IPS-NIHi7 (cell line): ENCODE results near the gene TNPO1.

ENCODE experiments used
- DNase-seq: peaks from one replicate; pipeline ENCODE4 v3.0.0; 2012; ENCODE audit warnings: mixed read lengths; ENCODE audit errors: extremely low spot score

The TNPO1 gene

GRCh38 chr5:72818866-72819534, 2.5 kb downstream of the TNPO1 start:
- peak; percentile 60 for DNase-seq

- no peak for DNase-seq
Measured at GRCh38 chr5:72821776-72822175, 5.3 kb downstream of the TNPO1 start.

- DNase-seq: no peak
Measured at GRCh38 chr5:72822944-72823343, 6.5 kb downstream of the TNPO1 start.

- DNase-seq: no peak
Measured at GRCh38 chr5:72829707-72830106, 13.2 kb downstream of the TNPO1 start.

- DNase-seq: no peak
Measured at GRCh38 chr5:72830362-72830761, 13.9 kb downstream of the TNPO1 start.

GRCh38 chr5:72831685-72832084, 15.2 kb downstream of the TNPO1 start:
- no peak for DNase-seq

GRCh38 chr5:72834924-72835323, 18.5 kb downstream of the TNPO1 start:
- DNase-seq: no peak

GRCh38 chr5:72835633-72836032, 19.2 kb downstream of the TNPO1 start:
- no peak for DNase-seq

- DNase-seq: no peak
Measured at GRCh38 chr5:72836810-72837209, 20.3 kb downstream of the TNPO1 start.

- no peak for DNase-seq
Measured at GRCh38 chr5:72837524-72838096, 21.1 kb downstream of the TNPO1 start.

GRCh38 chr5:72840041-72840440, 23.6 kb downstream of the TNPO1 start:
- no peak for DNase-seq

- no peak for DNase-seq
Measured at GRCh38 chr5:72841756-72842535, 25.5 kb downstream of the TNPO1 start.

- peak; percentile 35 for DNase-seq
Measured at GRCh38 chr5:72842816-72843215, 26.4 kb downstream of the TNPO1 start.

- DNase-seq: no peak
Measured at GRCh38 chr5:72844218-72844603, 27.8 kb downstream of the TNPO1 start.

GRCh38 chr5:72845889-72846288, 29.4 kb downstream of the TNPO1 start:
- no peak for DNase-seq

- DNase-seq: no peak
Measured at GRCh38 chr5:72846483-72846882, 30.0 kb downstream of the TNPO1 start.

GRCh38 chr5:72847439-72847838, 31.0 kb downstream of the TNPO1 start:
- DNase-seq: no peak

- DNase-seq: peak; percentile 80
Measured at GRCh38 chr5:72847989-72848473, 31.6 kb downstream of the TNPO1 start.

GRCh38 chr5:72848474-72849428, 32.3 kb downstream of the TNPO1 start:
- DNase-seq: peak; percentile 60

- DNase-seq: no peak
Measured at GRCh38 chr5:72849546-72849945, 33.1 kb downstream of the TNPO1 start.

GRCh38 chr5:72850113-72850512, 33.7 kb downstream of the TNPO1 start:
- DNase-seq: no peak

- DNase-seq: no peak
Measured at GRCh38 chr5:72852356-72852755, 35.9 kb downstream of the TNPO1 start.
